GM12801 (cell line): Measurements from ENCODE around the gene HDHD3.

Experiments used
- TF ChIP-seq, protein P1 (sequence below): IDR thresholded peaks from one replicate; pipeline ENCODE4 v1.5.1; 2011; ENCODE audit warnings: control low read depth; ENCODE audit not compliant: insufficient read length; ENCODE audit errors: extremely low read depth

HDHD3 gene

DNA sequence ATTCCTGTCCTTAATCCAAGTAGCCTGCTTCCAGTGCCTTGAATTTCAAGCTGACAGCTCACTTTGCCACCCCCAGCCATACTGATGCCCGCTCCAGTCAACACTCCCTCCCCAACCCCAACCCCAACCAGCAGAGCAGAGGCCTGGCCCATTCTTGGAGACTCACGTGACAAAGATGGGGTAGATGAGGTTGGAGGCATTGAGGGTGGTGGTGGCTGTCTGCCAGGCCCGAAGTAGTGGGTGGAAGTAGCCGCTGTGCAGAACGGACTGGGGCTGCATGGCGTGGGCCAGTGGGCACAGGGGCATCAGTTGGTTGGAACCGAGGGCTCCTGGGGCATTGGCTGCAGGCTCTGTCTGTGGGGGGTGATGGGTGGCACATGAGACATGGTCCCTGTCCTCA, 16.5 kb upstream of the HDHD3 start:
- TF ChIP-seq, protein P1, sequence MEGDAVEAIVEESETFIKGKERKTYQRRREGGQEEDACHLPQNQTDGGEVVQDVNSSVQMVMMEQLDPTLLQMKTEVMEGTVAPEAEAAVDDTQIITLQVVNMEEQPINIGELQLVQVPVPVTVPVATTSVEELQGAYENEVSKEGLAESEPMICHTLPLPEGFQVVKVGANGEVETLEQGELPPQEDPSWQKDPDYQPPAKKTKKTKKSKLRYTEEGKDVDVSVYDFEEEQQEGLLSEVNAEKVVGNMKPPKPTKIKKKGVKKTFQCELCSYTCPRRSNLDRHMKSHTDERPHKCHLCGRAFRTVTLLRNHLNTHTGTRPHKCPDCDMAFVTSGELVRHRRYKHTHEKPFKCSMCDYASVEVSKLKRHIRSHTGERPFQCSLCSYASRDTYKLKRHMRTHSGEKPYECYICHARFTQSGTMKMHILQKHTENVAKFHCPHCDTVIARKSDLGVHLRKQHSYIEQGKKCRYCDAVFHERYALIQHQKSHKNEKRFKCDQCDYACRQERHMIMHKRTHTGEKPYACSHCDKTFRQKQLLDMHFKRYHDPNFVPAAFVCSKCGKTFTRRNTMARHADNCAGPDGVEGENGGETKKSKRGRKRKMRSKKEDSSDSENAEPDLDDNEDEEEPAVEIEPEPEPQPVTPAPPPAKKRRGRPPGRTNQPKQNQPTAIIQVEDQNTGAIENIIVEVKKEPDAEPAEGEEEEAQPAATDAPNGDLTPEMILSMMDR, result no peak

DNA sequence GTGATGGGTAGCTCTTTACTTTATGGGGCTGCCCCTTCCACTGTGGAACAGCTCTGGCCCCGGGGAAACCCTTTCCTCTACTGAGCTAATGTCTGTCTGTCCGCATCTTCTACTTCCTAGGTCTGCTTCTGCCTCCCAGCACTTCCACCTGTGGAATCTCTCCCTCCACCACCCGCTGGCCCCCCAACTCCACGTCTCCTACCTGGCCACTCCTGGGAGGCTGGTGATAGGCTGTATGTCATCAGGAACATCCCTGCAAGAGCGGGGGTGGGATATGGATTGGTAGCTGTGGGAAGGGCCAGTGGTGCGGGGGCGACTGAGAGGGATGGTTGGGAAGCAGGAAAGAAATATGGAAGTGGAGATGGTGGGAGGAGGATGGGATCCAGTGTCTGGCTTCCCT, 15.1 kb upstream of the HDHD3 start:
- TF ChIP-seq, protein P1, result no peak

DNA sequence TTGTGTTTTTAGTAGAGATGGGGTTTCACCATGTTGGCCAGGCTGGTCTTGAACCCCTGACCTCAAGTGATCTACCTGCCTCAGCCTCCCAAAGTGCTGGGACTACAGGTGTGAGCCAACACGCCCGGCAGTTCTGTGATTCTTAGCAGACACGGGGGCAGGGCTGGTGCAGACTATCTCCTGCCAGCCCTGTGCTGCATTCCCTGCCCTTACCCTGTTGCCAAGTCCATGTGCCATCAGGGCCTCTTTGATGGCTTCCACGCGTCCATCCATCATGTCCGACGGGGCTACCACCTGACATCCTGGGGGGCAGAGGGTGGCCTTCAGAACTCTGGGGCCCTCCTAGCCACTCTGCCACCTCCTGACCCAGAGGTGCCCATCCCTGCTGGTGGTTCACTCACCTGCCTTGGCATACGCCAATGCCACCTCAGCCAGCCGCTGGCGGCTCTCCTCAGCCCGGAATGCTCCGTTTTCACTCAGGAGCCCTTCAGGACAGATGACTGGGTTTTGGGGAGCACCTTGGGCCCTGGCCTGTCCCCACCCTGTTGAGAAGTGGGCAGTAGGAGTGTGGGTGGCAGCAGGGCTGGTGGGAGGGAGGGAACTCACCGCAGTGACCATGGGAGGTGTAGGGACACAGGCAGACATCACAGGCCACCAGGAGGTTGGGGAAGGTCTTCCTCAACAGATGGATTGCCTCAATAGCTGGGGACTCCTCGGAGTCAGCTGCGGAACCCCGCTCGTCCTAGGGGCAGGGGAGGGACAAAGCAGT, 13.6 kb upstream of the HDHD3 start:
- TF ChIP-seq, protein P1, result no peak

- TF ChIP-seq, protein P1, result no peak
Measured at GRCh38 chr9:113389451-113389850, 12.7 kb upstream of the HDHD3 start.

GRCh38 chr9:113388833-113389232, 12.0 kb upstream of the HDHD3 start:
- TF ChIP-seq, protein P1, result no peak

DNA sequence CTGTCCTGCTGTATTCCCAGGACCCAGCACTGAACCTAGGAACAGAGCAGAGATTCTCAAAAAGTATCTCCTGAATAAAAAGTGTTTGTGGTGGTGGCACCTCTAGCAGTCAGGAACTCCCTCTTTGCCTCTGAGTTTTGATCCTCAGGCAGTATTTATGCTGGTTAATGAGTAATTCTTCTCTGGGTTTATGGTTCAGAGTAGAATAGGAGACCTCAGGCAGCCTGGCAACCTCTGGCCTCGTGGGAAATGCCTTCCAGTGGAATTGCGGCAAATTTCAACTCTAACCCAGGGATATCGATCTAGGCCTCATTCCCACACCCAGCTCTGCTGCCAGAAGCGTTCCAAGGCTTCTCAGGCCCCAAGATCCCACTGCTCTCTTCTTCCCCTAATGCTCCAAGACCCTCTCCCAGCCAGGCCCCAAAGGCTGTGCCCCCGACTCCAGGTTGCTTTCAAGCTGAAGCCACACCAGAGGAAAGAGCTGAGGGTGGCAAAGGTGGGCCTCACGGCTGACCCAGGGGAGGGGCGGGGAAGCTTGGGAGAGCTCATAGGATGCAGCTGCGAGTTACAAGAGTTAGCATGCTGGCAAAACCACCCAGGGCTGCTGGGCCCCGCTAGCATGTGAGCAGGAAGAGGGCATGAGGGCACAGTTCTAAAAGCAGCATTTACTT, 10.9 kb upstream of the HDHD3 start:
- TF ChIP-seq, protein P1, result no peak

DNA sequence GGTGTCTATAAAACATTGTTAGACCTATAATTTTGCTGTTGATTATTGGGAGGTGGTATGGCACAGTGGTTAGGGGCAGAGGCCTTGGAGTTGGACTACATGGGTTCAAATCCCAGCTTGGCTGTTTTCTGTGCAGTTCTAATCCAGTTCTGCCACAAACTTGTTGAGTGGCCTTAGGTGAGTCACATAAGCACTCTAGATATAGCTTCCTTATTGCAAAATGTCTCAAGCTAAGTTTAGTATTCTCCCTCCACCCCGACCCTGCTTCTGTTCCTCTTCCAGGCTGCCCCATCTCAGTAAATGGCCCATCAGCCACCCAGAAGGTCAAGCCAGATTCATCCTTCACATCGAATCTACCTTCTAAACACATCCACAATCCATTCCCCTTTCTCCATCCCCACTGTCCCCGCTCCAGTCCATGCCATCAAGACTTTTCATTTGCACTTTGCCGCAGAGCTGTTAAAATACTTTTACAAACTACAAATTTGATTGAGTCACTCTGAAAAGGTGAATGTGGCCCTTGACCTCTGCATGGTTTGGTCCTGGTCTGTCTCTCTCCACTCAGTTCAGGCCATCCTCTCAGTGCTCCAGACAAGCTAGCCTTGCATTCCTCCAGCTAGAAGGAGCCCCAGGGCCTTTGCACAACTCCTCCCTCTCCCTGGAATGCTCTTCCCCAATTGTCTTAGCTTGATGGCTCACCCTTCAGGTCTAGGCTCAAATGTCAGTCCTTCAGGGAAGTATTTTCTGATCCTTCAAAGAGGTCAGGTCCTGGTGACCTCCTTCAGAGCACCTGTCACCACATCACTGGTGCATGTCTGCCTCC, 10.0 kb upstream of the HDHD3 start:
- TF ChIP-seq, protein P1, result no peak
